OCI-LY7 (cell line): ENCODE data around the gene SLC49A4. TPM values are rescaled to one million over a fixed set of nuclear protein-coding genes. Genes with fewer than 3 reads are reported as not detected.

Experiments used
- BruUV-seq: library from RNA; stranded (reverse); fragments of 400-500 nt; replicated peaks from 2 replicates; lab custom pipeline; 2021; lab: Mats Ljungman, UMichigan
- CTCF ChIA-PET: fragments of 300-600 bp; sonication (Branson Sonifier 250); formaldehyde crosslinking; loops from one replicate; lab custom pipeline; 2022; ENCODE audit warnings: antibody characterized with exemption; ENCODE audit not compliant: unreplicated experiment; lab: Charles Lee
- POLR2A ChIA-PET: fragments of 300-600 bp; sonication (Branson Sonifier 250); formaldehyde crosslinking; loops from one replicate; lab custom pipeline; 2022; ENCODE audit warnings: antibody characterized with exemption; lab: Charles Lee
- DNase-seq: peaks from one replicate; pipeline ENCODE4 v3.0.0-alpha.2; 2015; ENCODE audit warnings: low spot score
- H2AFZ ChIP-seq: fragments of 200-600 bp; sonication (generic), shearing (Covaris generic); 2 replicates; pipeline ENCODE4 v1.6.1; 2014; ENCODE audit warnings: mild to moderate bottlenecking, antibody characterized with exemption, low read length, moderate library complexity
- H3K27ac ChIP-seq: fragments of 200-600 bp; sonication (generic); 2 replicates; pipeline ENCODE4 v1.5.1; 2014; ENCODE audit warnings: mixed run types, low read depth, mild to moderate bottlenecking, moderate library complexity, low read length, inconsistent platforms; ENCODE audit not compliant: poor library complexity, severe bottlenecking
- H3K36me3 ChIP-seq: fragments of 200-600 bp; sonication (generic); 2 replicates; pipeline ENCODE4 v1.6.1; 2014; ENCODE audit warnings: mild to moderate bottlenecking, antibody characterized with exemption, low read length, moderate library complexity, mixed read lengths; ENCODE audit not compliant: insufficient read depth
- H3K4me1 ChIP-seq: fragments of 200-600 bp; sonication (generic); 2 replicates; pipeline ENCODE4 v1.5.1; 2014; ENCODE audit warnings: mild to moderate bottlenecking, low read length; ENCODE audit not compliant: insufficient read depth, poor library complexity, severe bottlenecking
- H3K4me2 ChIP-seq: fragments of 200-600 bp; sonication (generic); 2 replicates; pipeline ENCODE4 v1.6.1; 2014; ENCODE audit warnings: mild to moderate bottlenecking, low read length
- H3K4me3 ChIP-seq: fragments of 200-600 bp; sonication (generic); 2 replicates; pipeline ENCODE4 v1.5.1; 2014; ENCODE audit warnings: mild to moderate bottlenecking, low read depth, low read length; ENCODE audit not compliant: poor library complexity, severe bottlenecking
- H3K79me2 ChIP-seq: fragments of 200-600 bp; sonication (generic); 2 replicates; pipeline ENCODE4 v1.6.1; 2016; ENCODE audit warnings: low read depth, mild to moderate bottlenecking, low read length, moderate library complexity, mixed read lengths; ENCODE audit not compliant: insufficient read depth
- H3K9me2 ChIP-seq: fragments of 200-600 bp; sonication (generic); 2 replicates; pipeline ENCODE4 v1.6.1; 2016; ENCODE audit warnings: mild to moderate bottlenecking, low read length, mixed read lengths; ENCODE audit not compliant: insufficient read depth
- H3K9me3 ChIP-seq: fragments of 200-600 bp; sonication (generic); 2 replicates; pipeline ENCODE4 v1.6.1; 2014; ENCODE audit warnings: mild to moderate bottlenecking, mixed run types, low read length, mixed read lengths
- H4K20me1 ChIP-seq: fragments of 200-600 bp; sonication (generic); 2 replicates; pipeline ENCODE4 v1.6.1; 2014; ENCODE audit warnings: mild to moderate bottlenecking, antibody characterized with exemption, low read length, moderate library complexity, mixed read lengths; ENCODE audit not compliant: insufficient read depth
- EZH2phosphoT487 ChIP-seq: fragments of 200-600 bp; sonication (generic); IDR thresholded peaks from 2 replicates; pipeline ENCODE4 v1.6.1; 2018; ENCODE audit warnings: low read depth, borderline replicate concordance, mild to moderate bottlenecking, mixed run types, antibody characterized with exemption, low read length, moderate library complexity, mixed read lengths
- intact Hi-C: fragments of 100-400 bp; cut with micrococcal nuclease; formaldehyde crosslinking; loops from one replicate; pipeline ENCODE4 v1.10.0; 2022; ENCODE audit not compliant: unreplicated experiment
- total RNA-seq, 2 experiments: library from RNA; depleted of rRNA in 1 of 2; stranded (reverse); fragments of >200 nt in 1 of 2; shearing (Covaris generic) in 1 of 2; gene quantifications; 2 replicates each; pipeline ENCODE4 v1.2.3, GENCODE V29; 2014 to 2022
- TF ChIP-seq, protein P1 (sequence below): fragments of 200-600 bp; sonication (generic); conservative IDR thresholded peaks from 2 replicates; pipeline ENCODE4 v1.5.1; 2014; ENCODE audit warnings: mild to moderate bottlenecking, antibody characterized with exemption, low read length, moderate library complexity, mixed read lengths

SLC49A4 gene
- total RNA-seq, 2 experiments from 2014 or later, result 2.8 to 3.3 TPM

DNA sequence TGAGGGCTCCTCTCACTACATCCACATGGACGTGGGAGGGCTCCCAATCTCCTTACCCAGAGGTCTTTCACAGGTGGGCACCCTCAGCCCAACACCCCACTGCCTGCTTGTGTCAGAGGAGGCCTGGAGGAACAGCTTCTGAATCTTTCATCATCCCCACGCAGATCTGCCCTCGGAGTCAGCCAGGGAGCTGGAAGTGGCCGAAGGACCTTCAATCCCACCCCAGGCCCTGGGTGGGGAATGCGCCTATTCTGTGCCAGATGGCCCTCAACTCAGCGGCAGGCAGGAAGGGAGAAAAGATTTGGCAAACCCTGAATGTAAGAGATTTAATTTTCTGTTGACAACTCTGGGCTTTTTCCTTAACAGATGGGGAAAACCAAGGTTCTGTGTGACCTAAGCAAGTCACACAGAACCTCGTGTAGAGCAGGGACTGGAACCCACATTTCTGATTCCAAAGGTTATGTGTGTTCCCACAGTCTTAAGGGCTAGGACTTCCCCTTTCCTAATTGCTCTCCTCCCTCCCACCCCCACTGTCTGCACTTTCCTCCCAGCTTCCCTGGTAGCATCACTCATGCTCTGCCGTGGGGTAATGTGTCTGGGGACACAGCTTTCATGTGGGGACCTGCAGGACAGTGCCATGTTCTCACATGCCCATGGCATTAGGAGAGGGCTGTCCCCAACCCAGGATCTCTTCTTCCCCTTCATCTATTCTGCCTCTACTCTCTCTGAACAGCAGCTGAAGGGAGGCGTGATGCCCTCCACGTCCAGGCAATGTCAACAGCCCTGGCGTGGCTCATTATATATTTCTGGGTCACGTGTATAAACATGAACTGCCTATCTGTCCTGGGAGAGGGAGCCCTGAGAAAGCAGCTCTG, 134.6 kb downstream of the SLC49A4 start:
- ChIA-PET CTCF (no interaction called here), POLR2A (no interaction called here)
- Histone ChIP-seq H3K36me3 (no peaks in the 10 kb centered on the region), H3K9me3 (no peaks in the 10 kb centered on the region), H3K4me3 (no peak overlapping the region), H3K9me2 (no peaks in the 10 kb centered on the region), H2AFZ (no peak overlapping the region), H3K4me2 (no peak overlapping the region), H4K20me1 (no peaks in the 10 kb centered on the region), H3K4me1 (no peaks in the 10 kb centered on the region), H3K27ac (no peak overlapping the region), H3K79me2 (no peaks in the 10 kb centered on the region)
- no peak for TF ChIP-seq EZH2phosphoT487
- TF ChIP-seq, protein P1, sequence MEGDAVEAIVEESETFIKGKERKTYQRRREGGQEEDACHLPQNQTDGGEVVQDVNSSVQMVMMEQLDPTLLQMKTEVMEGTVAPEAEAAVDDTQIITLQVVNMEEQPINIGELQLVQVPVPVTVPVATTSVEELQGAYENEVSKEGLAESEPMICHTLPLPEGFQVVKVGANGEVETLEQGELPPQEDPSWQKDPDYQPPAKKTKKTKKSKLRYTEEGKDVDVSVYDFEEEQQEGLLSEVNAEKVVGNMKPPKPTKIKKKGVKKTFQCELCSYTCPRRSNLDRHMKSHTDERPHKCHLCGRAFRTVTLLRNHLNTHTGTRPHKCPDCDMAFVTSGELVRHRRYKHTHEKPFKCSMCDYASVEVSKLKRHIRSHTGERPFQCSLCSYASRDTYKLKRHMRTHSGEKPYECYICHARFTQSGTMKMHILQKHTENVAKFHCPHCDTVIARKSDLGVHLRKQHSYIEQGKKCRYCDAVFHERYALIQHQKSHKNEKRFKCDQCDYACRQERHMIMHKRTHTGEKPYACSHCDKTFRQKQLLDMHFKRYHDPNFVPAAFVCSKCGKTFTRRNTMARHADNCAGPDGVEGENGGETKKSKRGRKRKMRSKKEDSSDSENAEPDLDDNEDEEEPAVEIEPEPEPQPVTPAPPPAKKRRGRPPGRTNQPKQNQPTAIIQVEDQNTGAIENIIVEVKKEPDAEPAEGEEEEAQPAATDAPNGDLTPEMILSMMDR, result no peak
- intact Hi-C loops, result no loop called here
- BruUV-seq, result no TSS peak
- no peak for DNase-seq

DNA sequence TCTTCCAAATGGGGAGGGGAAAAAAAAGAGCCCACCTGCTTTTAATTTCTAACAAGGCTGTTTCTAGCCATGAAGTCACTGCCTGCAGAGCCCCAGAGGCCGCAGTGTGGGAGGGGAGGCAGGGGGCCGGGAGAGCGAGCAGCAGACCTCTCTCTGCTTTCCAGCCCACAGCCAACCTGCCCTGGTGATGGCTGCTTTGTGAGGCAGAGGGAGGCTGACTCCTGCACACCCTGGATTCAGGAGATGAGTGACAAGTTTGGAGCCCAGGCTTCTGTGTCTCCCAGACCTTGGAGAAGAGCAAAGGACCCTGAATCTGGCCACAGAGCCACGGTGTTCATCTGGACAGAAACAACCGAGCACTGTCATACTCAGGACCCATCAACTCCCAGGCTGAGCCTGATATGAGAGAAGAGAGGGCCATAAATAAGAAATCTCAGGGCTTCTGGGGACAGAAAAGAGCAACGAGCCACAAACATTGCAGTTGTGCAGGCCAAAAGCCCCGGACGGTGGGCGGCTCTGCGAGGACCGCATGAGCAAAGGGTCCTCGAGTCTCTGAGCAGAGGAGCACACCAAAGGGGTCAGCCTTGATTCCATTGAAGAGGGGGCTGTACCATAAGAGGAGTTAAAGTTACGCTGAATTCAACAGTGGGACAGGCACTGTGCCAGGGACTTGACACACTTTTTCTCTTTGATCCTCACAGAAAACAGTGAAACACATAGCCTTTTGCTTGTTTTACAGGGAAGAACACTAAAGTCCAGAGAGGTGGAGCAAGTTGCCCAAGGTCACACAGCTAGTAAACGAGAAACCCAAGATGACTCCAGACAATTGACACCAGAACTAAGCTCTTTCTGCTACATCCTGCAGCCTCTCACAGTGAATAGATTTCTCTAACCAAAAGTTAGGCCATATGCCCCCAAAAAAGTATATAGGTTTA, 135.5 kb downstream of the SLC49A4 start:
- no peaks in the 10 kb centered on the region for H3K4me1 ChIP-seq
- TF ChIP-seq, protein P1, result no peak
- TF ChIP-seq EZH2phosphoT487, result no peak
- H3K4me2 ChIP-seq, result no peak overlapping the region
- BruUV-seq, result no TSS peak
- no peaks in the 10 kb centered on the region for H4K20me1 ChIP-seq
- ChIA-PET POLR2A (no interaction called here), CTCF (no interaction called here)
- H3K9me3 ChIP-seq, result no peaks in the 10 kb centered on the region
- no peak for DNase-seq
- no peak overlapping the region for H2AFZ ChIP-seq
- no peaks in the 10 kb centered on the region for H3K9me2 ChIP-seq
- intact Hi-C loops, result no loop called here
- no peak overlapping the region for H3K27ac ChIP-seq
- no peak overlapping the region for H3K4me3 ChIP-seq
- H3K36me3 ChIP-seq, result no peaks in the 10 kb centered on the region
- H3K79me2 ChIP-seq, result no peaks in the 10 kb centered on the region

Other genes starting within 250 kb of the SLC49A4 start
- 1.4 TPM in 2 replicates for gene PARP9, start 230.8 kb upstream of the SLC49A4 start, total RNA-seq (2014; rRNA removed; shearing (Covaris generic))
- gene PARP9, start 230.8 kb upstream of the SLC49A4 start, total RNA-seq (2022), result 0.57 and 0.65 TPM in 2 replicates
- gene DTX3L, start 230.7 kb upstream of the SLC49A4 start, total RNA-seq (2014; rRNA removed; shearing (Covaris generic)), result 1.5 and 2.2 TPM in 2 replicates
- 0.94 and 1.3 TPM in 2 replicates for gene DTX3L, start 230.7 kb upstream of the SLC49A4 start, total RNA-seq (2022)
- gene PARP15, start 217.4 kb upstream of the SLC49A4 start, total RNA-seq (2014; rRNA removed; shearing (Covaris generic)), result 3.3 and 3.4 TPM in 2 replicates
- gene PARP15, start 217.4 kb upstream of the SLC49A4 start, total RNA-seq (2022), result 0.70 and 0.81 TPM in 2 replicates
- 12.4 and 17.0 TPM in 2 replicates for gene PARP14, start 114.2 kb upstream of the SLC49A4 start, total RNA-seq (2014; rRNA removed; shearing (Covaris generic))
- 3.5 and 5.6 TPM in 2 replicates for gene PARP14, start 114.2 kb upstream of the SLC49A4 start, total RNA-seq (2022)
- 8.8 and 11.9 TPM in 2 replicates for gene HSPBAP1, start 1.2 kb upstream of the SLC49A4 start, total RNA-seq (2014; rRNA removed; shearing (Covaris generic))
- 18.6 and 21.2 TPM in 2 replicates for gene HSPBAP1, start 1.2 kb upstream of the SLC49A4 start, total RNA-seq (2022)
- gene SEMA5B, start 232.7 kb downstream of the SLC49A4 start, total RNA-seq (2014; rRNA removed; shearing (Covaris generic)), result 0.13 and 0.41 TPM in 2 replicates
- 1.2 and 2.3 TPM in 2 replicates for gene SEMA5B, start 232.7 kb downstream of the SLC49A4 start, total RNA-seq (2022)